ENCODE results near the gene CERCAM. TPM values are rescaled to one million over a fixed set of nuclear protein-coding genes. Genes with fewer than 3 reads are reported as not detected.

The CERCAM gene
- total and polyA plus RNA-seq, 2 of the 4 experiments (the other 2 are of a cell fraction), result 15.1 to 118 TPM

- Histone ChIP-seq H3K79me1 (ENCODE audit: low read depth in 1 of 2, low read length in 2 of 2) (no peaks in the 10 kb centered on the region; a peak in 1 of 4 replicates), H3K18ac (ENCODE audit: low read depth, low read length) (no peak overlapping the region), H3K9ac (ENCODE audit: low read depth, low read length) (no peak overlapping the region), H3K14ac (replicated peaks; ENCODE audit: low read depth, low read length) (no peak overlapping the region), H2AFZ (replicated peaks; ENCODE audit: low read length, poor library complexity) (no peak overlapping the region), H3K36me3 (ENCODE audit: control insufficient read depth, insufficient read depth, low read length) (peaks cover 44% of the 10 kb centered on the region), H4K20me1 (ENCODE audit: insufficient read depth, low read length) (no peaks in the 10 kb centered on the region), H3K27me3 (ENCODE audit: control insufficient read depth, insufficient read depth, low read length) (no peaks in the 10 kb centered on the region), H4K5ac (ENCODE audit: low read depth, low read length) (no peak overlapping the region), H3K9me1 (ENCODE audit: insufficient read depth, low read length) (peaks cover 7% of the 10 kb centered on the region; the same call in 1 of the 2 replicates), H3K4me3 (ENCODE audit: insufficient read depth, low read depth, low read length) (no peak overlapping the region), H2BK5ac (ENCODE audit: low read depth, low read length, poor library complexity, severe bottlenecking) (no peak overlapping the region), H3K9me3 (ENCODE audit: control insufficient read depth, insufficient read depth, low read length) (no peaks in the 10 kb centered on the region), H2BK15ac (ENCODE audit: low read depth, low read length) (no peak overlapping the region), H3K27ac (ENCODE audit: insufficient read depth, low read length) (no peak overlapping the region), H3K4me1 (ENCODE audit: control insufficient read depth, insufficient read depth, low read length) (no peaks in the 10 kb centered on the region), H2AK9ac (replicated peaks; ENCODE audit: low read depth, low read length, poor library complexity) (no peak overlapping the region), H3K4me2 (ENCODE audit: low read depth, low read length) (no peak overlapping the region), H2BK120ac (ENCODE audit: low read depth, low read length) (no peak overlapping the region), H3K56ac (ENCODE audit: extremely low read depth, insufficient read depth, low read length) (no peak overlapping the region), H2AK5ac (ENCODE audit: low read depth, low read length) (no peak overlapping the region), H3K23ac (ENCODE audit: low read depth, low read length) (no peak overlapping the region), H4K8ac (ENCODE audit: low read depth in 2 of 2, low read length in 2 of 2) (no peak overlapping the region), H3K4ac (ENCODE audit: low read depth, low read length) (no peak overlapping the region), H4K91ac (ENCODE audit: insufficient read depth, low read depth, low read length) (no peak overlapping the region), H2BK20ac (ENCODE audit: low read depth, low read length) (no peak overlapping the region)
- DNase-seq, result no peak
- TF ChIP-seq MAZ (IDR thresholded peaks at IDR 0.05; ENCODE audit: borderline replicate concordance, low read depth, low read length) (no peak), CTCF (conservative IDR thresholded peaks at IDR 0.05; ENCODE audit: low read depth, low read length) (no peak), FOS (IDR thresholded peaks at IDR 0.05; ENCODE audit: low read depth, low read length) (no peak), NFE2L2 (IDR thresholded peaks at IDR 0.05; ENCODE audit: low read depth, low read length) (no peak), CHD1 (IDR thresholded peaks at IDR 0.05; ENCODE audit: low read depth, low read length) (no peak), RCOR1 (IDR thresholded peaks at IDR 0.05; ENCODE audit: insufficient replicate concordance, low read length) (no peak), RFX5 (IDR thresholded peaks at IDR 0.05; ENCODE audit: low read depth, low read length) (no peak), USF2 (IDR thresholded peaks at IDR 0.05; ENCODE audit: low read depth, low read length) (no peak), SMC3 (IDR thresholded peaks at IDR 0.05; ENCODE audit: low read depth, low read length) (no peak), MAFK (IDR thresholded peaks at IDR 0.05; ENCODE audit: low read depth, low read length) (no peak), ELK1 (IDR thresholded peaks at IDR 0.05; ENCODE audit: borderline replicate concordance, low read depth, low read length) (no peak)
- in situ Hi-C loops (cut with MboI; ENCODE audit: low sequenced_read_pairs), result no loop called here
- dilution Hi-C loops (cut with HindIII; ENCODE audit: low sequenced_read_pairs, unreplicated experiment), result no loop called here
- BruUV-seq (replicated peaks), result no TSS peak
- POLR2A ChIA-PET (ENCODE audit: unreplicated experiment), result no interaction called here
- CTCF ChIA-PET, result interaction anchor here (0.6 kb wide), 1 partner anchor 28 kb away, joined by 3 read pairs; no protein-coding TSS in a partner anchor
- intact Hi-C loops (cut with micrococcal nuclease), result no loop called here
- WGBS, 2 experiments (ENCODE audit: extremely low coverage in 2 of 2, insufficient read length in 1 of 2), result no CpG with 5 or more reads among the region's 7 CpGs
- no peak for ATAC-seq (ENCODE audit: low read depth)
Measured at GRCh38 chr9:128485414-128485855, 64.8 kb downstream of the CERCAM start.

Data from IMR-90 (cell line).